Activated effector memory CD4-positive, alpha-beta T cell treated with anti-CD3 and anti-CD28 coated beads, Interleukin-2, amount 50 U/mL, for 16 hours (primary cell): ENCODE measurements around the gene DIO2.

ENCODE experiments used
- DNase-seq: peaks from one replicate; pipeline ENCODE4 v3.0.0-alpha.2; 2020

DIO2 gene

GRCh38 chr14:80211153-80212022, at the start of gene DIO2:
Gene DIO2 (minus strand): TSS chr14:80211504. CDS start chr14:80211472, 32 bp downstream.
- DNase-seq: no peak

GRCh38 chr14:80260645-80261044, 49.3 kb upstream of the DIO2 start:
- no peak for DNase-seq

DNA sequence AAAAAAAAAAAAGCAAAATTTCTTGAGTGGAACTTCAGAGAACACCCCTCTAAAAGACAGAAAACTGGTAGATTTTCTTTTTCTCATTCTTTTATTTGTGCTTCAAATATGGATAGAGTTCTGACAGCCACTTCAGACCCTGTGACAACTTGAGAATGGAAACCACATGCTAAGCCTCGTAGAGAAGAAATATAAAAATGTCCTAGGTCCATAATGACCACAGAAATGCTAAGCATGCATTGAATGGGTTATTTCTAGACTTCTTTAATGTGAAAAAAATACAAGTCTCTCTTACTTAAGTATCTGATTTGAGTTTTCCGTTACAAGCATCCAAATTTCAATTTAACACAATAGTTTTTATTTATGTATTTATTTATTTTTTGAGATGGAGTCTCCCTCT, 28.3 kb upstream of the DIO2 start:
- no peak for DNase-seq

DNA sequence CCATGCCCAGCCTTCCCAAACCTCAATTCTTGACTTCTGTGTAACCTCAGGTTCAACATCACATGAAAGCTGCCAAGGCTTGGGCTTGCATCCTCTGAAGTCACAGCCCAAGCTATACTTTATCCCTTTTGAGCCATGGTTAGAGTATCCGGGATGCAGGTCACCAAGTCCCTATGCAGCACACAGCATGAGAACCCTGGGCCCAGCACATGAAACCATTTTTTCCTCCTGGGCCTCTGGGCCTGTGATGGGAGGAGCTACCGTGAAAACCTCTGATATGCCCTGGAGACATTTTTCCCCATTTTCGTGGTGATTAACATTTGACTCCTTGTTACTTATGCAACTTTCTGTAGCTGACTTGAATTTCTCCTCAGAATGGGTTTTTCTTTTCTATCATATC, 25.8 kb upstream of the DIO2 start:
- no peak for DNase-seq

DNA sequence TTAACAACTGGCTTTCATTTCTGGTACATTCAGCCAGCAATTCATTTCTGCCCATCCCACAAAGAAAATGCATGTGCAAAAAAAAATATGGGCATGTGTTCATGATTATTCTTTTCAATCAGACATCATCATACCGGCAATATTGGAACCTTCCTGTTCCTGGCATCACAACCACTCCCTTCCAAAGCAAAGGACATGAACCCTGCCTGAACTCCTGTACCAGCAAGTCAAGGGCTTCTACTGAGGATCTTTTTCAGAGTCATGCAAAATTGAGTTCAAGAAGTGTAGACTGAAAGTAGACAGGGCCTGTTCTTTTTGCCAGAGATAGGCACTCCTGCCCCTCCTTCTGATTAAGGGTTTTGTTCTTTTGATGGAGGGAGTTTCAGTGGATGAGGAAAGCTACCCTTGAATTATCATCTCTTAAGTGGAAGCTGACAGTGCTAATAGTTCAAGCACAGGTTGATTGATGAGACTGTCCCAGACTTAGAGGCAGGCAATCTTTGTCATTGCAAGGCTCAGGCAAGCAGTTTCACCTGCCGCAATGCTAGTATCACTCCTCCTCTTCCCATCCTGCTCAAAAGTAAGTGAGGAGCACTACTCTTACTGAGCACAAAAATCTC, 22.3 kb upstream of the DIO2 start:
- no peak for DNase-seq

DNA sequence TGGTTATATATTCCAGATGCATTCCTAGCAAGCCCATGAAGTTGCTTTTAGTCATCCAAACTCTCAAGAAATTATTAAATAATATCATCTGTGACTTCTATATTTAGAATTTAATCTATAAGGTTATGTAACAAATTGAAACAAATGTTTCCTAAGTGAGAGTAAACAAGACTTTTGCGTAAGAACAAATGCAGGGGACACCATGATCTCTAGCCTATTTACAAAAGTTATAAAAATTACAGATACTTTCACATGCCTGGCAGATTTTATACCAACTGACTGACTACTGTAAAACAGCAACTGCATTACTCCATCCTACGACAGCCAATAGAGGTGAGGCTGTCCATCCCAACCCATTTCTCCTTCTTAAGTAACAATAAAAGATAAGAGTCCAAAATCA, 20.4 kb upstream of the DIO2 start:
- DNase-seq: no peak

DNA sequence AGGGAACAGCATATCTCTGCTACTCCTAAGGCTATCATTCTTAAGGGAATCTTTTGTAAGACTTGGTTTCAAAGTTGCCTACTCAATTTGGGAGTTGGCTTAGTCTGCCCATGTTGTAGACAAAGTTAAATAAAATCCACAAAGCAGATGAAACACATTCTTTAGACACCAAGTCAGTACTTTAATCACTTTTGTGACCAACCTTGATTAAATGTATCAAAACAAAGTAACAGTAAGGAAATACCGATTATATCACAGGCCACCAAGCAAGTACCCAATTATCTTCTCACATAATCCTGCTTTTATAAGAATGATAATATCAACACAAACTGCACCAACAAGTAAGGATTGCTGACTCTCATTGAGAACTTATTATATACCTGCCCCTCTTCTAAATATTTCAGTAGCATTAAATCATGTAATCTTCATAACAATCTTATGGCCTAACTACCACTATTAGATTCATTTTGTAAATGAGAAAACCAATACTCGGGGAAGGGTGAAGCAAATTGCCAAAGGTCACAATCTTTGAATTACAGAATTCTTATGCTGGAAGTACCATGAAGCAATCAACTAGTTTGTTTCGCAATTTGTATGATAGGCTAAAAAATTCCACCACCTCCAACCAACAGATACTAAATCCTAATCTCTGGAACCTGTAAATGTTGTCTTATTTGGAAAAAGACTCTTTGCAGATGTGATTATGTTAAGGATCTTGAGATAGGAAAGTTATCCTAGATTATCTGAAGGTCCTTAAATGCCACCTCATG, 12.6 kb upstream of the DIO2 start:
- DNase-seq: no peak

- DNase-seq: no peak
Measured at GRCh38 chr14:80216818-80217217, 5.5 kb upstream of the DIO2 start.

GRCh38 chr14:80215756-80216581, 4.7 kb upstream of the DIO2 start:
- DNase-seq: no peak

- no peak for DNase-seq
Measured at GRCh38 chr14:80215081-80215480, 3.8 kb upstream of the DIO2 start.

DNA sequence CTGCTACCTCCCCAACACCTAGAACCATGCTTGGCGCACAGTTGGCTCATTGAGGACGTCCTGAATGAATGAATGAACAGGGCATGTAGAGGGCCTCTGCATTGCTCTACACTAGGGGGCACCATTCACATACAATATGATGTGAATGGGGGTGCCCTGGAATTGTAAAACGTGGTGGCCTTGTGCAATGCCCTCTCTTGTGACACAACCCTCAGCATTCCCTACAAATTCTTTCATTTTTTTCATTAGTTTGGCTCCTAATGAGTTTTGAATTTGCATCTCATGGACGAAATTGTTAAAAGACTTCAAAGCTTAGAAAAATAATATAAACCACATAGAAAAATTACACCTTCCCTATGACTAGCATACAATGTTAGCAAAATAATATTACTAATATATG, 2.3 kb upstream of the DIO2 start:
- no peak for DNase-seq

DNA sequence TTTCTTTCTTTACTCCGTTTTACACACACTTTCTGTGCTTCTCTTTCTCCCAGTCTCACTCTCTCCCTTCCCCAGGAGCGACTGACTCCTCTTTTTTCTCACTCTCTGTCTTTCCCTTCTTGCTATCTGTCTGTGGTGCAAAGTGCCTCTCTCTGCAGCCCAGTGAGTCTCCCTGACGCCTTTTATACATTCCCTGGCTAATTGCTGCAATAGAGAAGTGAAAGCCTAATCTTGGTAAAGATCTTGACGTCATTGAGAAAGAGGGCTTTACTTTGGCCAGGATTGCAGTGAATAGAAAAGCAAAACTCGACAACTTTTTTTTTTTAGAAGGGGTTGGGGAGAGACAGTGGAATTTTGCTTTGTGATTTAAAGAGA, 706 bp upstream of the DIO2 start:
- no peak for DNase-seq

DNA sequence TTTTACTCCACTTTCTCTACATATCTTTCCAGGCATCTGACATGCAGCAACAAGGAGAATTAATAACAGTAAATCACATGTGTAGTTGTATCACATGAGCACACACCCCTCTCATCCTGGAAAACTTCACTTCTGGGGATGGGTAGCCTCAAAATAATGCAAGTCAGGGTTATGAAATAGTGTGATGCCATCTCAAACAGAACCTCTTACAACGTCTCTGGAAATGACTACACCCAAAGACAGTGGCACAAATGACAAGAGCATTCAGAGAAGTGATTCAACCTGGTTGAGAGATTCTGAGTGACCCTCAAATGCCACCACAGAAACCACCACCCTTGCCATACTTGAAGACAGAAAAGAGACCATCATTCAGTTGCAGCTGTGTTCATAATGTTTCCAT, 2.8 kb downstream of the DIO2 start:
- DNase-seq: no peak

GRCh38 chr14:80206351-80207080, 4.8 kb downstream of the DIO2 start:
- no peak for DNase-seq

- DNase-seq: no peak
Measured at GRCh38 chr14:80202888-80203562, 8.3 kb downstream of the DIO2 start.

- no peak for DNase-seq
Measured at GRCh38 chr14:80200093-80200492, 11.2 kb downstream of the DIO2 start.

GRCh38 chr14:80188571-80188970, 22.7 kb downstream of the DIO2 start:
- DNase-seq: no peak

DNA sequence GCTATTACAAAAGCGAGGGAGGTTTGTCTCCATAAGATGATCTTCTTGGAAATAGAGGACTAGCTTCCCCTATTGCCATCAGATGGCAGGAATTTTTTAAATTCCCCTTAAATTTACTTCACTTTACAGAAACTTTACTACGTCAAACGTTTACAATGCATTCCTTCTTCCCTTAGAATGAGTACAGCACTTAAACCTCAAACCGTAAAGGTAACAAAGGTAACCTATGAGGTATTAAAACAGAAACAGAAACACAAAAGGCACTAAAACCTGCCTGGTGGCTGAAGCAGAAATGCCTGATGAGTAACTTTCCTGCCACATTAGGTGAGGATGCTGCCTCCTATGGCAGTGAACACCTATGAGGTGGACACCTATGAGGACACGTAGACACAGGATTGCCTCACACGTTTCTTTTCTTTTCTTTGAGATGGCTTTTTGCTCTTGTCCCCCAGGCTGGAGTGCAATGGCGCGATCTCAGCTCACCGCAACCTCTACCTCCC, 25.0 kb downstream of the DIO2 start:
- no peak for DNase-seq

GRCh38 chr14:80176893-80177292, 34.4 kb downstream of the DIO2 start:
- no peak for DNase-seq

GRCh38 chr14:80172375-80173051, 38.8 kb downstream of the DIO2 start:
- no peak for DNase-seq
